HepG2 (cell line): Measurements from ENCODE around the gene PPIL6. TPM values are rescaled to one million over a fixed set of nuclear protein-coding genes. Genes with fewer than 3 reads are reported as not detected.

Experiments used
- CBFB ChIP-seq: sonication (generic); formaldehyde crosslinking; IDR thresholded peaks from 2 replicates; pipeline ENCODE4 v1.4.0; 2020; ENCODE audit warnings: missing genetic modification reagents
- FOSL2 ChIP-seq: sonication (generic); formaldehyde crosslinking; IDR thresholded peaks from 2 replicates; pipeline ENCODE4 v1.4.0; 2020; ENCODE audit warnings: missing genetic modification reagents
- HCFC1 ChIP-seq: fragments of 150-350 bp; IDR thresholded peaks from 2 replicates; pipeline ENCODE4 v1.6.1; 2014; ENCODE audit warnings: low read depth, low read length
- HNF4A ChIP-seq: sonication (generic); formaldehyde crosslinking; IDR thresholded peaks from 2 replicates; pipeline ENCODE4 v1.4.0; 2020; ENCODE audit warnings: missing genetic modification reagents
- MAX ChIP-seq: IDR thresholded peaks from 2 replicates; pipeline ENCODE4 v1.6.1; 2012; ENCODE audit warnings: inconsistent platforms
- NFE2L1 ChIP-seq: sonication (generic); formaldehyde crosslinking; IDR thresholded peaks from 2 replicates; pipeline ENCODE4 v1.4.0; 2020; ENCODE audit warnings: missing genetic modification reagents, mild to moderate bottlenecking, borderline replicate concordance
- NFE2L2 ChIP-seq: fragments of 150-350 bp; IDR thresholded peaks from 2 replicates; pipeline ENCODE4 v1.6.1; 2014; ENCODE audit warnings: low read length
- NR0B2 ChIP-seq: sonication (generic); formaldehyde crosslinking; IDR thresholded peaks from 2 replicates; pipeline ENCODE4 v1.4.0; 2020; ENCODE audit warnings: mild to moderate bottlenecking, missing genetic modification reagents
- PLSCR1 ChIP-seq: sonication (generic); formaldehyde crosslinking; IDR thresholded peaks from 2 replicates; pipeline ENCODE4 v1.5.0; 2020; ENCODE audit warnings: missing genetic modification reagents, mild to moderate bottlenecking, borderline replicate concordance
- POLR2AphosphoS5 ChIP-seq: IDR thresholded peaks from 2 replicates; pipeline ENCODE4 v1.6.1; 2012; ENCODE audit warnings: low read depth, low read length
- RAD21 ChIP-seq: fragments of 450-650 bp; formaldehyde crosslinking; IDR thresholded peaks from 2 replicates; pipeline ENCODE4 v1.5.0; 2020; ENCODE audit warnings: mild to moderate bottlenecking
- SIN3A ChIP-seq: IDR thresholded peaks from 2 replicates; pipeline ENCODE4 v1.6.1; 2011; ENCODE audit warnings: low read depth, mild to moderate bottlenecking, control low read depth, low read length, borderline replicate concordance
- SP140L ChIP-seq: sonication (generic); formaldehyde crosslinking; IDR thresholded peaks from 2 replicates; pipeline ENCODE4 v1.4.0; 2020; ENCODE audit warnings: missing genetic modification reagents, borderline replicate concordance
- SP2 ChIP-seq: sonication (generic); formaldehyde crosslinking; IDR thresholded peaks from 2 replicates; pipeline ENCODE4 v1.5.1; 2020; ENCODE audit warnings: mild to moderate bottlenecking, missing genetic modification reagents
- SP4 ChIP-seq: sonication (generic); formaldehyde crosslinking; IDR thresholded peaks from 2 replicates; pipeline ENCODE4 v1.8.1; 2023; ENCODE audit warnings: mild to moderate bottlenecking, missing genetic modification reagents
- SRSF9 ChIP-seq: fragments of 200-400 bp; formaldehyde crosslinking; IDR thresholded peaks from 2 replicates; pipeline ENCODE4 v1.6.1; 2018; ENCODE audit warnings: borderline replicate concordance, mild to moderate bottlenecking, low read depth, low read length; ENCODE audit not compliant: insufficient read depth, poor library complexity, severe bottlenecking
- WIZ ChIP-seq: sonication (generic); formaldehyde crosslinking; IDR thresholded peaks from 2 replicates; pipeline ENCODE4 v1.5.1; 2020; ENCODE audit warnings: mild to moderate bottlenecking, missing genetic modification reagents
- ZBTB1 ChIP-seq: sonication (generic); formaldehyde crosslinking; IDR thresholded peaks from 2 replicates; pipeline ENCODE4 v1.4.0; 2020; ENCODE audit warnings: missing genetic modification reagents, borderline replicate concordance
- ZBTB20 ChIP-seq: sonication (generic); formaldehyde crosslinking; IDR thresholded peaks from 2 replicates; pipeline ENCODE4 v1.8.1; 2023; ENCODE audit warnings: missing genetic modification reagents, low read depth, mild to moderate bottlenecking, borderline replicate concordance
- ZBTB26 ChIP-seq: IDR thresholded peaks from 2 replicates; pipeline ENCODE4 v1.6.1; 2016; ENCODE audit warnings: missing compliant biosample characterization, missing genetic modification reagents, borderline replicate concordance
- ZNF160 ChIP-seq: sonication (generic); formaldehyde crosslinking; IDR thresholded peaks from 2 replicates; pipeline ENCODE4 v1.8.0; 2022; ENCODE audit warnings: mild to moderate bottlenecking, inconsistent platforms, missing genetic modification reagents
- ZNF17 ChIP-seq: sonication (generic); formaldehyde crosslinking; IDR thresholded peaks from 2 replicates; pipeline ENCODE4 v1.5.0; 2020; ENCODE audit warnings: mild to moderate bottlenecking, missing genetic modification reagents
- ZNF256 ChIP-seq: sonication (generic); formaldehyde crosslinking; conservative IDR thresholded peaks from 2 replicates; pipeline ENCODE4 v1.4.0; 2020; ENCODE audit warnings: missing genetic modification reagents
- ZNF275 ChIP-seq: sonication (generic); formaldehyde crosslinking; IDR thresholded peaks from 2 replicates; pipeline ENCODE4 v1.8.0; 2022; ENCODE audit warnings: missing genetic modification reagents, mild to moderate bottlenecking, inconsistent platforms, borderline replicate concordance
- ZNF567 ChIP-seq: sonication (generic); formaldehyde crosslinking; IDR thresholded peaks from 2 replicates; pipeline ENCODE4 v1.8.1; 2023; ENCODE audit warnings: mild to moderate bottlenecking, missing genetic modification reagents, borderline replicate concordance
- ZNF605 ChIP-seq: sonication (generic); formaldehyde crosslinking; IDR thresholded peaks from 2 replicates; pipeline ENCODE4 v1.8.0; 2022; ENCODE audit warnings: mild to moderate bottlenecking, missing genetic modification reagents
- ZNF616 ChIP-seq: sonication (generic); formaldehyde crosslinking; IDR thresholded peaks from 2 replicates; pipeline ENCODE4 v1.5.0; 2020; ENCODE audit warnings: low read depth, mild to moderate bottlenecking, missing genetic modification reagents
- ZSCAN25 ChIP-seq: sonication (generic); formaldehyde crosslinking; IDR thresholded peaks from 2 replicates; pipeline ENCODE4 v1.8.0; 2022; ENCODE audit warnings: mild to moderate bottlenecking, missing genetic modification reagents
- polyA plus RNA-seq, 8 experiments: library from polyadenylated mRNA; depleted of rRNA in 3 of 8; stranded (reverse) in 7 of 8; unstranded in 1 of 8; fragments of >200 nt; fragmentation: Illumina TruSeq in 4 of 8; extraction: Trizol in 4 of 8; gene quantifications; 2 replicates each; pipeline versions ENCODE4 v1.2.1 to v1.2.3, GENCODE V29; 2011 to 2016; ENCODE audit warnings: low read depth in 4 of 8, missing spikeins in 1 of 8, mixed read lengths in 1 of 8; ENCODE audit not compliant: insufficient read depth in 1 of 8
- total RNA-seq, 5 experiments: library from RNA; depleted of rRNA; stranded (reverse); fragments of >200 nt; fragmentation: Illumina TruSeq; extraction: Trizol; gene quantifications; 2 replicates each; pipeline ENCODE4 v1.2.3, GENCODE V29; 2016; ENCODE audit warnings: low read depth in 1 of 5

The PPIL6 gene
- total and polyA plus RNA-seq, 2 of the 13 experiments (the other 11 are each of a cell fraction or from before 2014, with no cell fraction given), result 0.22 to 0.46 TPM

GRCh38 chr6:109440331-109441068 is at the start of gene PPIL6, which contains the start of gene SMPD2 (continued):
- TF ChIP-seq SP2 (CRISPR knock-in tag), result no peak; the same call in 1 of the 2 replicates
- no peak for TF ChIP-seq ZNF256
- TF ChIP-seq ZNF616, result 0 out of 2 replicates have a peak, but pooled peaks have one; percentile 17
- no peak for TF ChIP-seq SP140L (CRISPR knock-in tag)
- TF ChIP-seq SRSF9, result no peak
- no peak for TF ChIP-seq PLSCR1 (CRISPR knock-in tag)
- TF ChIP-seq WIZ (CRISPR knock-in tag), result no peak
- TF ChIP-seq ZBTB26 (CRISPR knock-in tag), result no peak
- 0 out of 2 replicates have a peak, but pooled peaks have one; percentile 19 for TF ChIP-seq ZNF605 (CRISPR knock-in tag)
- TF ChIP-seq ZNF17 (CRISPR knock-in tag), result no peak
- TF ChIP-seq ZBTB1 (CRISPR knock-in tag), result no peak
- peak; percentile 40 for TF ChIP-seq RAD21 (CRISPR knock-in tag)
- no peak for TF ChIP-seq ZNF567 (CRISPR knock-in tag)
- TF ChIP-seq ZNF275 (CRISPR knock-in tag), result no peak
- 0 out of 2 replicates have a peak, but pooled peaks have one; percentile 9 for TF ChIP-seq HCFC1
- TF ChIP-seq NFE2L2, result no peak
- TF ChIP-seq ZSCAN25 (CRISPR knock-in tag), result no peak
- TF ChIP-seq SP4 (CRISPR knock-in tag), result peak; percentile 12; the same call in 1 of the 2 replicates
- TF ChIP-seq ZNF160 (CRISPR knock-in tag), result no peak
- no peak for TF ChIP-seq ZBTB20 (CRISPR knock-in tag)
- no peak for TF ChIP-seq HNF4A
- TF ChIP-seq CBFB (CRISPR knock-in tag), result no peak
- TF ChIP-seq POLR2AphosphoS5, result peak; percentile 29; the same call in 1 of the 2 replicates
- no peak for TF ChIP-seq FOSL2 (CRISPR knock-in tag)
- TF ChIP-seq SIN3A, result peak; percentile 72; the same call in 1 of the 2 replicates
- TF ChIP-seq NFE2L1, result no peak
- TF ChIP-seq MAX, result peak; percentile 92
- peak; percentile 56; the same call in 1 of the 2 replicates for TF ChIP-seq NR0B2 (CRISPR knock-in tag)
